Activated CD8-positive, alpha-beta T cell treated with anti-CD3 and anti-CD28 coated beads for 36 hours (primary cell): ENCODE data around the gene ROCK2. TPM values are rescaled to one million over a fixed set of nuclear protein-coding genes. Genes with fewer than 3 reads are reported as not detected.
A peak's percentile ranks its signal among the peaks of the same experiment; 100 is the strongest.

ENCODE experiments used
- ATAC-seq: fragments of 200-7000 bp; cut with Tn5 transposase; one replicate; pipeline ENCODE4 v1.10.0; 2021; ENCODE audit warnings: mild to moderate bottlenecking, moderate library complexity
- CTCF ChIA-PET: fragments of 350-600 bp; sonication (Branson Sonifier 250); formaldehyde crosslinking; loops from one replicate; lab custom pipeline; 2021; ENCODE audit warnings: antibody characterized with exemption; lab: Charles Lee
- POLR2A ChIA-PET: fragments of 350-600 bp; sonication (Branson Sonifier 250); formaldehyde crosslinking; loops from one replicate; lab custom pipeline; 2021; ENCODE audit warnings: antibody characterized with exemption; lab: Charles Lee
- DNase-seq: peaks from one replicate; pipeline ENCODE4 v3.0.0-alpha.2; 2020
- H3K27ac Mint-ChIP-seq: one replicate; pipeline ENCODE4 v1.8.0; 2021; ENCODE audit warnings: mild to moderate bottlenecking, mixed read lengths
- H3K27me3 Mint-ChIP-seq: one replicate; pipeline ENCODE4 v1.8.0; 2021; ENCODE audit warnings: mixed read lengths
- H3K36me3 Mint-ChIP-seq: one replicate; pipeline ENCODE4 v1.8.0; 2021; ENCODE audit warnings: low read depth, mixed read lengths
- H3K4me1 Mint-ChIP-seq: one replicate; pipeline ENCODE4 v1.8.0; 2021; ENCODE audit warnings: low read depth, mixed read lengths
- H3K4me3 Mint-ChIP-seq: one replicate; pipeline ENCODE4 v1.8.0; 2021; ENCODE audit warnings: mild to moderate bottlenecking, moderate library complexity, mixed read lengths
- H3K9me3 Mint-ChIP-seq: one replicate; pipeline ENCODE4 v1.8.0; 2021; ENCODE audit warnings: mixed read lengths
- intact Hi-C: fragments of 100-400 bp; cut with micrococcal nuclease; formaldehyde crosslinking; loops from one replicate; pipeline ENCODE4 v1.10.0; 2022
- total RNA-seq, 2 experiments: library from RNA; stranded (reverse); gene quantifications; one replicate each; pipeline ENCODE4 v1.2.3, GENCODE V29; 2021
- TF ChIP-seq, protein P1 (sequence below): fragments of 200-600 bp; IDR thresholded peaks from one replicate; pipeline ENCODE4 v1.8.0; 2022; ENCODE audit warnings: antibody characterized with exemption, mild to moderate bottlenecking

ROCK2 gene
- total RNA-seq, 2 experiments from 2014 or later = 12.7 to 13.9 TPM

DNA sequence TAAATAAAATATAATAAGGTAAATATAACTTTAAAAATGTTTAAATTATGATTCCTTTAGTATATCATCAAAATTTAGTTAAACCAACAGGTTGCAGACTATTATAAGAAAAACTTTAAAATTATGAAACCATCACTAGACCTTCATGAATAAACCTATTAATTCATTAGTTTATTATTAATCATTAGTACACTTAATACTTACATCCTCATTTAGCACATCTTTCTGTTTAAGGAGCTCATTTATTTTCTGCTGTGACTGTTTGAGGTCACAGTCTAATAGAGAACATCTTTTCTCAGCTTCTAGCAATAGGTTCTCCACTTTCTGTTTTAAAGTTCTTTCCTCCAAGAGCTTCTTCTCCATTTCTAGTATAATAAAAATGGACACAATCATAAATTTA is 136.4 kb downstream of the ROCK2 start:
- DNase-seq (no peak), ATAC-seq (no peak)
- ChIA-PET CTCF (interaction anchor here (0.9 to 1.4 kb wide), 2 partner anchors 45 to 75 kb away, joined by 3 read pairs; a partner anchor contains a TSS), POLR2A (no interaction called here)
- TF ChIP-seq, protein P1, sequence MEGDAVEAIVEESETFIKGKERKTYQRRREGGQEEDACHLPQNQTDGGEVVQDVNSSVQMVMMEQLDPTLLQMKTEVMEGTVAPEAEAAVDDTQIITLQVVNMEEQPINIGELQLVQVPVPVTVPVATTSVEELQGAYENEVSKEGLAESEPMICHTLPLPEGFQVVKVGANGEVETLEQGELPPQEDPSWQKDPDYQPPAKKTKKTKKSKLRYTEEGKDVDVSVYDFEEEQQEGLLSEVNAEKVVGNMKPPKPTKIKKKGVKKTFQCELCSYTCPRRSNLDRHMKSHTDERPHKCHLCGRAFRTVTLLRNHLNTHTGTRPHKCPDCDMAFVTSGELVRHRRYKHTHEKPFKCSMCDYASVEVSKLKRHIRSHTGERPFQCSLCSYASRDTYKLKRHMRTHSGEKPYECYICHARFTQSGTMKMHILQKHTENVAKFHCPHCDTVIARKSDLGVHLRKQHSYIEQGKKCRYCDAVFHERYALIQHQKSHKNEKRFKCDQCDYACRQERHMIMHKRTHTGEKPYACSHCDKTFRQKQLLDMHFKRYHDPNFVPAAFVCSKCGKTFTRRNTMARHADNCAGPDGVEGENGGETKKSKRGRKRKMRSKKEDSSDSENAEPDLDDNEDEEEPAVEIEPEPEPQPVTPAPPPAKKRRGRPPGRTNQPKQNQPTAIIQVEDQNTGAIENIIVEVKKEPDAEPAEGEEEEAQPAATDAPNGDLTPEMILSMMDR = no peak
- Mint-ChIP-seq H3K4me3 (no peak overlapping the region), H3K27me3 (no peaks in the 10 kb centered on the region), H3K9me3 (no peaks in the 10 kb centered on the region), H3K36me3 (peaks cover 6% of the 10 kb centered on the region), H3K27ac (no peak overlapping the region), H3K4me1 (peaks cover 16% of the 10 kb centered on the region)
- intact Hi-C loops = no loop called here

DNA sequence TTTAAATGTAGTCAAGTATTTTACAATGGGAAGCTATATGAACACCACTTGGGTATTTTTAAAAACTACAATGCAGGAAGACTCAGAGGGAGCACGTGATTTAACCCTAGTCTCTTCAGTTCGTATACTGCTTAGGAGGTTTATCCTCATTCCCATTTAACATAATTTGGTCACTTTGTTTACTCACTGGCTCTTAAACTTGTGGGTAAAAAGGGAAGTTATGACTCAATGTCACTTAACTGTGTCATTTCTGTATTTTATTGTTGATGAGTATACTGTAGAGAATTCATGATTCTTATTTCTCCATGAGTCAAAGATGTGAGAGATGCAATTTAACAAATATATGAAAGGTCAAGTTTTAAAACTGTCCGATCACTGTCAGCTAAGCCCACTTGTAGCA is 141.0 kb downstream of the ROCK2 start:
- Mint-ChIP-seq H3K36me3 (peaks cover 9% of the 10 kb centered on the region), H3K4me1 (peaks cover 16% of the 10 kb centered on the region), H3K9me3 (no peaks in the 10 kb centered on the region), H3K4me3 (no peak overlapping the region), H3K27me3 (no peaks in the 10 kb centered on the region), H3K27ac (no peak overlapping the region)
- intact Hi-C loops = no loop called here
- ChIA-PET CTCF (interaction anchor here (1.9 kb wide), 1 partner anchor 71 kb away, joined by 7 read pairs; a partner anchor contains a TSS), POLR2A (no interaction called here)
- DNase-seq = no peak
- TF ChIP-seq, protein P1 = no peak
- peak; percentile 89 for ATAC-seq

DNA sequence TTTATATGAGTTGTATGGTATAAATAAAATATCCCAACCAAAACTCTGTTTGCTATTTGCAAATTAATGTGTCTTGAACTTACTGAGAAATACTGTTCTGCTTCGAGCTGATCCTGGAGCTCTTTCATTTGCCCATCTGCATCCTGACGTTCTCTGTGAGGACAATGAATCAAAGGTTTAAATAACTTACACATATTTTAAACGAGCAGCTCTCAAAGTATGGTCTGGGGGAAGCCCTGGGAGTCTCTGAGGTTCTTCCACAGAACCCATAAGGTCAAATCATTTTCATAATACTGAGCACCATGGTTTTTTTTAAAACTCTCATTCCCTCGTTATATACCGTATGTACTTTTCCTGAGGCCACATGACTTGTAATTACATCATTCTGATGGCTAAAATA is 142.5 kb downstream of the ROCK2 start:
- intact Hi-C loops = no loop called here
- TF ChIP-seq, protein P1 = no peak
- POLR2A ChIA-PET = no interaction called here
- Mint-ChIP-seq H3K4me3 (no peak overlapping the region), H3K36me3 (peaks cover 6% of the 10 kb centered on the region), H3K4me1 (peaks cover 16% of the 10 kb centered on the region), H3K27ac (no peak overlapping the region), H3K27me3 (no peaks in the 10 kb centered on the region), H3K9me3 (no peaks in the 10 kb centered on the region)
- DNase-seq (no peak), ATAC-seq (no peak)
- CTCF ChIA-PET = interaction anchor here (1.3 to 1.9 kb wide), 2 partner anchors 11 to 70 kb away, joined by 4 read pairs; no protein-coding TSS in a partner anchor

DNA sequence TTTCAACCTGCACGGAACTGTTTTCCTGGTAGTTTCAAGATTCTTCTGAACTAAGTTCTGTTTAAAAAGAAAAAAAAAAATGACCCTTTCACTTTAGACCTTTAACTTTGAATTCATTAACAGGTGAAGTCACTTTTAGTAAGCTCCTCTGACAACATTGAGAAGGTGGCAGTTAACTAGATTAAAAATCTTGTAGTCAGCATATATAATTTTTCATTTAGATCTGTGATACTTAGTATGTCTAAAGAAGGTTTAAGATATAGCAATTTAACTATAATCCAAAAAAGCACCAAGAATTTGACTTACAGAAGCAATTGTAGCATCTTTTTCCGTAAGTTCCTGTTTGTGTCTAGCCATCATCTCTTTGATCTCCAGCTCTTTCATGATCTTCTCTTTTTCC is 143.8 kb downstream of the ROCK2 start:
- POLR2A ChIA-PET = no interaction called here
- ATAC-seq (no peak), DNase-seq (no peak)
- intact Hi-C loops = no loop called here
- Mint-ChIP-seq H3K27me3 (no peaks in the 10 kb centered on the region), H3K4me3 (no peak overlapping the region), H3K27ac (no peak overlapping the region), H3K36me3 (peaks cover 12% of the 10 kb centered on the region), H3K4me1 (peaks cover 16% of the 10 kb centered on the region), H3K9me3 (no peaks in the 10 kb centered on the region)
- TF ChIP-seq, protein P1 = no peak
- CTCF ChIA-PET = interaction anchor here (1.0 to 1.3 kb wide), 2 partner anchors 9 to 15 kb away, joined by 4 read pairs; no protein-coding TSS in a partner anchor

DNA sequence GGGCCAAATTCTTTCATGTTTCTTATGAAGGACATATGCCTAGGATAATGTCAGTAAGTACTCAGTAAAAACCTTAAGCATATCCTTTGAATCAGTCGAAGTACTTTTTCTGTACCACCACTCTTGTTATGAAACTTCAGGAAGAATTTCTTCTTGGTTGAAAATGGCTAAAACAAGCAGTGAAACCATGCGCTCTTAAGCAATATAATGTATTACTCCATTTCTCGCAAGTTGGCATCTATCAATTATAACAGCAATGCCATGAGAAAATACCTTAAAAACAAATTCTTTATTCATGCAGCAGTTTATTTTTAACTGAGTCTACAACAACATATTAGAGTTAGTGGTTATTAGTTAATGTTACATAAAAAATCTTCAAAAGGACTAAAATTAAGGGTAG is 148.2 kb downstream of the ROCK2 start:
- ChIA-PET POLR2A (no interaction called here), CTCF (no interaction called here)
- Mint-ChIP-seq H3K9me3 (no peaks in the 10 kb centered on the region), H3K4me1 (no peaks in the 10 kb centered on the region), H3K27me3 (no peaks in the 10 kb centered on the region), H3K36me3 (peaks cover 14% of the 10 kb centered on the region), H3K27ac (no peak overlapping the region), H3K4me3 (no peak overlapping the region)
- ATAC-seq (no peak), DNase-seq (no peak)
- intact Hi-C loops = no loop called here
- TF ChIP-seq, protein P1 = no peak
